ENCODE measurements around the gene AKIRIN1.
"Not testable (repeated sequence)": the region's sequence is repeated elsewhere in the genome, so short reads cannot be mapped to it uniquely, and the experiment has no call there.

DNA sequence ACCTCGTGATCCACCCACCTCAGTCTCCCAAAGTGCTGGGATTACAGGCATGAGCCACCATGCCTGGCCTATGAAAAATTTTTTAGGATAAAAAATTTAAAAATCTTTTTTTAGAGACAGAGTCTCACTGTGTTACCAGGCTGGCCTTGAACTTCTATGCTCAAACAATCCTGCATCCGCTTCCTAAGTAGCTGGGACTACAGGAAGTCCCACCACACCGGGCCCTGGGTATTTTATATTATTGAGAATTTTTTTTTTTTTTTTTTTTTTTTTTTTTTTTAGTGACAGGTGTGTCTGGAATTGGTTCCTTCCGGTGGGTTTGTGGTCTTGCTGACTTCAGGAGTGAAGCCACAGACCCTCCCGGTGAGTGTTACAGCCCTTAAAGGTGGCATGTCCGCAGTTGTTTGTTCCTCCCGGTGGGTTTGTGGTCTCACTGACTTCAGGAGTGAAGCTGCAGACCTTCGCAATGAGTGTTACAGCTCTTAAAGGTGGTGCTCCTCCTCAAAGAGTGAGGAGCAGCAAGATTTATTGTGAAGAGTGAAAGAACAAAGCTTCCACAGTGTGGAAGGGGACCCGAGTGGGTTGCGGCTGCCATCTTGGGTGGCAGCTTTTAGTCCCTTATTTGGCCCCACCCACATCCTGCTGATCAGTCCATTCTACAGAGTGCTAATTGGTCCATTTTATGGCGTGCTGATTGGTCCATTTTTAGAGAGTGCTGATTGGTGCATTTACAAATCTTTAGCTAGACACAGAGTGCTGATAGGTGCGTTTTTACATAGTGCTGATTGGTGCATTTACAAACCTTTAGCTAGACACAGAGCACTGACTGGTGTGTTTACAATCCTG is 13.5 kb upstream of the AKIRIN1 start:
- TF ChIP-seq RAD21 (IDR thresholded peaks at IDR 0.05; ENCODE audit: low read length); RXRA (IDR thresholded peaks at IDR 0.05; ENCODE audit: borderline replicate concordance, low read depth); RCOR1 (IDR thresholded peaks at IDR 0.05; ENCODE audit: low read length); GABPA (IDR thresholded peaks at IDR 0.05; ENCODE audit: low read depth); RFX5 (IDR thresholded peaks at IDR 0.05; ENCODE audit: low read length); ELF1 (IDR thresholded peaks at IDR 0.05): not testable (repeated sequence)
- TF ChIP-seq, protein P1, sequence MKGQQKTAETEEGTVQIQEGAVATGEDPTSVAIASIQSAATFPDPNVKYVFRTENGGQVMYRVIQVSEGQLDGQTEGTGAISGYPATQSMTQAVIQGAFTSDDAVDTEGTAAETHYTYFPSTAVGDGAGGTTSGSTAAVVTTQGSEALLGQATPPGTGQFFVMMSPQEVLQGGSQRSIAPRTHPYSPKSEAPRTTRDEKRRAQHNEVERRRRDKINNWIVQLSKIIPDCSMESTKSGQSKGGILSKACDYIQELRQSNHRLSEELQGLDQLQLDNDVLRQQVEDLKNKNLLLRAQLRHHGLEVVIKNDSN (IDR thresholded peaks at IDR 0.05; ENCODE audit: borderline replicate concordance, low read depth) = not testable (repeated sequence)
